ENCODE measurements around the gene C8A.

GRCh38 chr1:56952501-56952900 is 97.9 kb downstream of the C8A start:
- TF ChIP-seq CTCF (IDR thresholded peaks at IDR 0.05; ENCODE audit: borderline replicate concordance, extremely low read depth, low read length, poor library complexity, severe bottlenecking) (no peak), EZH2 (IDR thresholded peaks at IDR 0.05; ENCODE audit: borderline replicate concordance, low read depth, low read length, severe bottlenecking) (no peak)

All from DND-41 (cell line).